Stimulated activated CD4-positive, alpha-beta T cell treated with anti-CD3 and anti-CD28 coated beads, Interleukin-12 subunit alpha, Interleukin-12 subunit beta, amount 100 ng/mL, for 24 hours (primary cell): ENCODE measurements around the gene SNRNP200.
A peak's percentile ranks its signal among the peaks of the same experiment; 100 is the strongest.

Source experiments
- DNase-seq, 2 experiments: peaks; one replicate each; pipeline ENCODE4 v3.0.0-alpha.2; 2020; ENCODE audit warnings: low read depth in 2 of 2

The SNRNP200 gene

GRCh38 chr2:96251721-96252292 is 53.5 kb downstream of the SNRNP200 start:
- DNase-seq, result no peak

DNA sequence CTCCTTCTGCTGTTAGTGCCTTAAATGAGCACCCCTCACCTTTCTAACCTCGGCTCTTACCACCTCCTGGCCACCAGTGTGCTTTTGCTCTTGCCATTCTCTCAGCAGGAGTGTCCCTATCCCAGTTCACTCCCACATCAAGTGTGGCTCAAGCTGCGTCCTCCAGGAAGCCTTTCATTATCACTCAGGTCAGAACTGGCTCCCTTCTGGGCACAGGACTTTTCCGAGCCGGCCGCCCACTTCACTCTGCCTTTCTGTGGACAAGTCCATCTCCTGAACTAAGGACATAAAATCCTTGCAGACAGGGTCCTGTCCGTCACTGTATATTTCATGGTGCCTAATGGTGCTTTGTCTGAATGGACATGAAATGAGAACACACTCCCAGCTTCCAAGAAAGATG is 55.2 kb downstream of the SNRNP200 start:
- DNase-seq, result no peak

GRCh38 chr2:96249654-96250053 is 55.7 kb downstream of the SNRNP200 start:
- DNase-seq, result no peak

DNA sequence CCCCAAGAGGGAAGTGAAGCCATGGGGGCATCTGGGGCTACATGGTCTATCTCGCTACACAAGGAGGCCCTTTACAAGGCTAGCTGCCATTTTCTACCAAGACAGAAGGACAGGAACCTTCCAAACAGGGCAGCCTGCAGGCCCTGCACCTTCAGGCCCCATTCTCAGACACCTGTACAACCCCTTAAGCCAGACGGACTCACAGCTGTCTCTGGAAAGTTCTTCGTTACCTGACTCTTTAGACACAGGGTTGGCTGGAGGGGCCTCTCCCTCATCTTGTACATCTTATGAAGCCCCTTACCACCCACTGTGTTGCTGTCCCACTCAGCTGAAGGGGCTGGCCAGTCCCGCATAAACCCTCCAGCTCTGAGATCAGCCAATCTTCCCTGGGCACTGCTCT is 56.7 kb downstream of the SNRNP200 start:
- no peak for DNase-seq

DNA sequence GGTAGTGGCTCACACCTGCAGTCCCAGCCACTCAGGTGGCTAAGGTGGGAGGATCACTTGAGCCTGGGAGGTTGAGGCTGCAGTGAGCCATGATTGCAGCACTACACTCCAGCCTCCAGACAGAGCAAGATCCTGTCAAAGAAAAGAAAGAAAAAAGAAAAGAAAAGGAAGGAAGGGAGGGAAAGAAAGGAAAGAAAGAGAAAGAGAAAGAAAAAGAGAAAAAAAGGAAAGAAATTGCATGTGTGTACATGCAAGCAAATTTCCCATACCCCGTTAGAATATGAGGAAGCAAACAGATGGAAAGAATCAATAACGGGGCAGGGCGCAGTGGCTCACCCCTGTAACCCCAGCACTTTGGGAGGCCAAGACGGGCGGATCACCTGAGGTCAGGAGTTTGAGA is 57.5 kb downstream of the SNRNP200 start:
- DNase-seq, result no peak

DNA sequence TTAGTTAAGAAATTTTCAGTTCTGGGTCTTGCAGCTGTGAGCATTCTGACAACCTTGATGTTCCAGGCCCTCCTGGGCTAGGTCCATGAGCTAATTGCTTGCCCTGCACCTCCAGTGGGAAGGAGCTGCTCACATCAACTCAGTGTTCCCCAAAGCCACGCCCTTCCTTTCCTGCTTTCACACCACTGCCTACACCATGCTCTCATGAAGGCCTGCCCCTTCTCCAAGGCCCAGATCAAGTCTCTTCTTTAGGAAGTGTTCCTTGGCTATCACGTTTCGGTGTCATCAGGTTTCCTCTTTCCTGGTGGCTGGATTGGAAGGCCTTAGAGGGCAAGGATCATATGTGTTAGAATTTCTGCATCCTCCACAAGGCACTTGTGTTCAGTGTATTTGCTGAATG is 58.3 kb downstream of the SNRNP200 start:
- DNase-seq, result no peak

- no peak for DNase-seq
Observed at GRCh38 chr2:96245609-96246390, 59.5 kb downstream of the SNRNP200 start.

DNA sequence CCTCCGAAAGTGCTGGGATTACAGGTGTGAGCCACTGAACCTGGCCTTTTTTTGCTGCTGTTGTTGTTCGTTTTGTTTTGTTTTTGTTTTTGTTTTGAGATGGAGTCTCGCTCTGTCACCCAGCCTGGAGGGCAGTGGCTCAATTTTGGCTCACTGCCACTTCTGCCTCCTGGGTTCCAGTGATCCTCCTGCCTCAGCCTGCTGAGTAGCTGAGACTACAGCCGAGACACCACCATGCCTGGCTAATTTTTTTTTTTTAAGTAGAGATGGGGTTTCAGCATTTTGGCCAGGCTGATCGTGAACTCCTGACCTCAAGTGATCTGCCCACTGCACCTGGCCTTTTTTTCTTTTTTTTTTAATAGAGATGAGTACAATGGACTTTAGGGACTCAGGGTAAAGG is 61.5 kb downstream of the SNRNP200 start:
- no peak for DNase-seq

- peak in 1 of 2 experiments; percentile 38 for DNase-seq
Observed at GRCh38 chr2:96241900-96242611, 63.3 kb downstream of the SNRNP200 start.

- DNase-seq, result no peak
Observed at GRCh38 chr2:96241227-96241626, 64.1 kb downstream of the SNRNP200 start.

DNA sequence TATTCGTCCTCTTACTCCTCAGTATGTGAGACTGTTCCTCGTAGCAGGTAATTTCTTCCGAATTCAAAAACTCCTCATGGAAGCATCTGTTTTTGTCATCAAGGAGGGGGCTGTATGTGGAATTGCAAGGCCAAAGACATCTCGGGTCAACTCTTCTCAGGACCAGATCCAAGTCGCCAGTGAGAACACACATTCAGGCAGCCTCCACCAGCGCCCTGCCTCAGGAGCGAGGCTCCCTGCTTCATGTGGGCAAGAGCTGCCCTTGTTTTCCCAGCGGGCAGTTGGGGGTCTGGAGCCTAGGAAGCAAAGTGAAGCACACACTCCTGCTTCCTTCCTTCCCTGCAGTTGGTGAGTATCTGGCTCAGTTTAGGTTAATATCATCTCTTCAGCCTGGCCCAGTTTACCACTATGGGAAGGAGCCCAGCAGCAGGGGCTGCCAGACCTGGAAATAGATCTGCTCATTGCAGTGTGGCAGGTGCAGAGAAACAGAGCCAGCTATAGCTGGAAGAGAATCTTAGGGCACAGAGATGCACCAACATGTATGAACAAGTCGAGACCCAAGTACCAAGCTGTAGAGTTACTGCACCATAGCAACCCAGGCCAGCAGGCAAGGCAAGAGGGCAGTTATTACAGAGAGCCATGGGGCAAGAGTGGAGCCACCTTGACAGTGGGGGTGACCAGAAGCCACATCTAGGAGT is 64.9 kb downstream of the SNRNP200 start:
- DNase-seq, result no peak

DNA sequence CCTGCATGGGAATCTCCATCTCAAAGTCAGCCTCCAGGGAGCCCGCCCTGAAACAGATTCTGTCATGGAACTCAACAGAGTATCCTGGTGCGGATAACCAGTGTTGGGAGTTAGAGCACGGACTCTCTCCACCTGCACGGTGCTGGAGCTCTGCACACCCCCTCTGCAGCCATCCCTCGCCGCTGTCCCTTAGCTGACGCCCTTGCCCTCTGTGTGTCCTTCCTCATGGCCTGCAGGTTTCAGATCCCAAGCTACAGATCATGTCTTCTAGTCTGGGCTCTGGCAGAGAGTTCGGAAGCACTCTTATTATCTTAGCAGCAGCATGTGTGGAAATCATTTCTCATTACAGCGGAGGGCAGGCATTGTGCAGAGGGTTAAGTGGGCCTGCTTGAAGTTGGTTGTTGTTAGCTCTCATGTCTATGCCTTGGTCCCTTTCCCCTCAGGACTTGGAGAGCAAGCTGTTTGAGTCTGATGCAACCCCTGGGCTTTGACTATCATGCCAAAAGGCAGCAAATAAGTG is 65.5 kb downstream of the SNRNP200 start:
- DNase-seq, result no peak

GRCh38 chr2:96239091-96239490 is 66.3 kb downstream of the SNRNP200 start:
- DNase-seq, result no peak

DNA sequence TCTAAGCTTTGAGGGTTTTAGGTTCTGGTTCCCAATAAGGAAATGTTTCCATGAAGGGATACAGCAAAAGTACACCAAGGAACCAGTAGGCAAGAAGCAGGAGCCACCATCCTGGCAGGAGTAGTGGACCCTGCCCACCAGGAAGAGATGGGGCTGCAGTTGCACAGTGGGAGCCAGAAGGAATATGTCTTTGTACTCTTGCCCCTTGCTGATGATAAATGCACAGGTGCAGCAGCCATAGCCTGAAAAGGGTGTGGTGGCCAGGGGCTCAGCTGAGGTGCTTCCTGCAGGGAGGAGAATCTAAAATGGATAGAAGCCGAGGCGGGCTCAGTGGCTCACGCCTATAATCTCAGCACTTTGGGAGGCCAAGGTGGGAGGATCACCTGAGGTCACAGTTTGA is 67.1 kb downstream of the SNRNP200 start:
- DNase-seq, result no peak

DNA sequence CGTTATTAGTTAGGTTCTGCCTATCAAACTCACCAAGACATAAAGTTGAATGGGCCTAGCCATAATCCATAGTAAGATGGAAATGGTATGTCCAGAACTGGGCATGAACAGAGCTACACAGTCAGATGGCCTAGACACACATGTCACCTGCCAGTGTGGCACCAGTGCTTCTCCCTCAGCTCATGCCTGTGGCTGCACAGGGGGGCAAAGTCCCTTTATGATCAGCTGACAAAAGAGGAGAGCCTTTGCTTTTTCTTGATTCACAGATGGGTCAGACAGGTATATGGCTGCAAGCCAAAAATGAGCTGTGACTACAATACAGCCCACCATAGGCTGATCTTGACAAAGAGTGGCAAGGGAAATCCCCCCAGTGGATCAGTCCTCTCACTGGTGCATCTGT is 68.5 kb downstream of the SNRNP200 start:
- no peak for DNase-seq

DNA sequence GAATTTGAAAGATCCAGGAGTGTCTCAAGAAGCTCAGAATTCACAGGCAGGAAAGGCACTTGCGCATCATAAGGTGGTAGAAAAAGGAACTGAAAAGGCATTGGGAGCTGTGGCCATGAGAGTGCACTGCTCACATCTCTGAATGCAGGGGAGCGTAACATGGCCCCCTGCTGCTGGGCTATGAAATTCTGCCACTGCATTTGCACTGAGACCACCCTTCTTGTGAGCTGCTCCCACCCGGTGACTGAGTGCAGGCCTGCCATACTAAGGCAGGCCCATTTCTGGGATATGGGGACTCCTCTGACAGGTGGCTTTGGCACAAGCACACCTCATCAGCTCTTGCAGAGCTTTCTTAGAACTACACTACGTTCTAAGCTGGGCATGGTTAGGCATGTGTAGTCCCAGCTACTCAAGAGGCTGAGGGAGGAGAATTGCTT is 71.4 kb downstream of the SNRNP200 start:
- DNase-seq, result no peak

DNA sequence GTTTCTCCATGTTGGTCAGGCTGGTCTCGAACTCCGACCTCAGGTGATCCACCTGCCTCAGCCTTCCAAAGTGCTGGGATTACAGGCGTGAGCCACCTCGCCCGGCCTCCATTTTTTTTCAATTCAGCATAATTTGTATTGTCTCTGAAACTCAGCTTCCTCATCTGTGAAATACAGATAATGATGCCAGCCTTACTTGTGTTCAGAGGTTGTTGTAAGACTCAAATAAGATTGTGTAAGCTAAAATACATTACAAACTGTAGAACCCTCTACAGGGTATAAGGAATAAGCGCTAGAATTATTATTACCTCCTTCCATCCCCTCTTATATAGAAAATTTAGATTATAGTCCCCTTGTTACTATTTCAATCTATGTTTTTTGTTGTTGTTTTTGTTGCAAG is 71.9 kb downstream of the SNRNP200 start:
- DNase-seq, result no peak

GRCh38 chr2:96231316-96231715 is 74.0 kb downstream of the SNRNP200 start:
- no peak for DNase-seq

DNA sequence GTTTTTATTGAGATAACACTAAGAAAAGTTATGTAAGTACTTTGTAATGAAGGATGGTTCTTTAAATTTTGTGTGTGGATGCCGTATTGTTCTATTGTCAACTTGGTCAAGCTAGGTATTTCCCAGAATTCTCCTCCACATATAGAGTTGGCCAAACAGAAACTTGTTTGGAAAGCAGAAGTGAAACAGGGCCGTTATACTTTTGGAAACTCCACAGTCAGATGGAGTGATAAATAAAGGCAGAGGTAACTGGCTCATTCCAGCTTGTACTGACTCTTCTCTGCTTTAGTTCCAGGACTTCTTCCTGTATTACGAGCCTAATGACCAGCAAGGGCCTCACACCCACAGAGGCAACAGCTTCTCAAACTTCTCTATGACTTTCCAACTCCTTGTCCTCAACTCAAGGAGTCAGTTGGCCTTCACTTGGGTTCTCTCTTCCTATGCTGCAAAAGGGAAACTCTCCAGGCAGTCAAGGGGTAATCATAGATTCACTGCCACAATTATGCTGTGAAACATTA is 80.3 kb downstream of the SNRNP200 start:
- no peak for DNase-seq
